HG02798 (cell line): ENCODE results near the gene RFC1.

Experiments
- ATAC-seq: cut with Tn5 transposase; IDR thresholded peaks from one replicate; pipeline ENCODE4 v1.9.1; 2021; ENCODE audit warnings: mild to moderate bottlenecking; ENCODE audit not compliant: unreplicated experiment, poor library complexity

RFC1 gene

DNA sequence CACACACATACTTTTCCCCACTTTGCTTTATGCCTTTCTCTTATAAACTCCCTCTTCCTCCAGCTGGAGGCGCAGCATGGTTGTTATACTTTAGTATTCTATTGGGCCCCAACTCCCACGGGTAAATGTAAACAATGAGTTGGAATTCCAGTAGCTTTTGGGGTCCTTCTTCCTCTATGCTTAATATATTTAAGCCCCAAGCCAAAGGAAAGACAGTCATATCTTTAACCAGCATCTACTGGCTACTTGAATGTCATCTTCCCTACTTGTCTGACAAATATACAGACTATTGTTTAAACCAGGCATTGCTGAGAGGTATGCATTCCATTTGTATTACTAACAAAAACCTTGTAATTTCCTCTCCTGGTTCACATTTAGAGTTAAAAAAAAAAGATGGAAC is 110.9 kb downstream of the RFC1 start:
- no peak for ATAC-seq

DNA sequence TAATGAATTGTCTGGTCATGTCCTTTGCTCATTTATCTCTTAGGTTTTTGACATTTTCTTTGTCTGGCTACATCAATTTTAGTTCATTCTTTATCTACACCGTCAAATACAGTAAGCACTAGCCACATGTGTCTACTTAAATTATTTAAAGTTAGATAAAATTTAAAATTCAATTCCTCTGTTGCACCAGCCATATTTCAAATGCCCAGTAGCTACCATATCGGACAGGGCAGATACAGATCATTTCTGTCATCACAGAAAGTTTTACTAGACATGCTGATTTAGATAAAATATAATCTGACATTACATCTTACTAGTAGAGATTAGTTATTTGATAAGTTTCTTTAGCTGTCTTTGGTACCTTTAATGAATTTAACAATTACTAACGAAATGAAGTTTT is 122.7 kb downstream of the RFC1 start:
- no peak for ATAC-seq
